ENCODE results near the gene MSI2.

GRCh38 chr17:57448759-57449283 lies 192.5 kb downstream of the MSI2 start:
- no peak for TF ChIP-seq POLR2AphosphoS5 (IDR thresholded peaks at IDR 0.05)
- TF ChIP-seq EP300 (IDR thresholded peaks at IDR 0.05), result no peak
- TF ChIP-seq, protein P1, sequence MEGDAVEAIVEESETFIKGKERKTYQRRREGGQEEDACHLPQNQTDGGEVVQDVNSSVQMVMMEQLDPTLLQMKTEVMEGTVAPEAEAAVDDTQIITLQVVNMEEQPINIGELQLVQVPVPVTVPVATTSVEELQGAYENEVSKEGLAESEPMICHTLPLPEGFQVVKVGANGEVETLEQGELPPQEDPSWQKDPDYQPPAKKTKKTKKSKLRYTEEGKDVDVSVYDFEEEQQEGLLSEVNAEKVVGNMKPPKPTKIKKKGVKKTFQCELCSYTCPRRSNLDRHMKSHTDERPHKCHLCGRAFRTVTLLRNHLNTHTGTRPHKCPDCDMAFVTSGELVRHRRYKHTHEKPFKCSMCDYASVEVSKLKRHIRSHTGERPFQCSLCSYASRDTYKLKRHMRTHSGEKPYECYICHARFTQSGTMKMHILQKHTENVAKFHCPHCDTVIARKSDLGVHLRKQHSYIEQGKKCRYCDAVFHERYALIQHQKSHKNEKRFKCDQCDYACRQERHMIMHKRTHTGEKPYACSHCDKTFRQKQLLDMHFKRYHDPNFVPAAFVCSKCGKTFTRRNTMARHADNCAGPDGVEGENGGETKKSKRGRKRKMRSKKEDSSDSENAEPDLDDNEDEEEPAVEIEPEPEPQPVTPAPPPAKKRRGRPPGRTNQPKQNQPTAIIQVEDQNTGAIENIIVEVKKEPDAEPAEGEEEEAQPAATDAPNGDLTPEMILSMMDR (IDR thresholded peaks at IDR 0.05), result no peak
- no peak for TF ChIP-seq POLR2A (IDR thresholded peaks at IDR 0.05)

All from suprapubic skin (tissue), 4 donors.